Measurements from ENCODE around the gene ZSCAN20. TPM values are rescaled to one million over a fixed set of nuclear protein-coding genes. Genes with fewer than 3 reads are reported as not detected.

ZSCAN20 gene
- total RNA-seq, 1 experiment from 2014 or later = 3.8 TPM

DNA sequence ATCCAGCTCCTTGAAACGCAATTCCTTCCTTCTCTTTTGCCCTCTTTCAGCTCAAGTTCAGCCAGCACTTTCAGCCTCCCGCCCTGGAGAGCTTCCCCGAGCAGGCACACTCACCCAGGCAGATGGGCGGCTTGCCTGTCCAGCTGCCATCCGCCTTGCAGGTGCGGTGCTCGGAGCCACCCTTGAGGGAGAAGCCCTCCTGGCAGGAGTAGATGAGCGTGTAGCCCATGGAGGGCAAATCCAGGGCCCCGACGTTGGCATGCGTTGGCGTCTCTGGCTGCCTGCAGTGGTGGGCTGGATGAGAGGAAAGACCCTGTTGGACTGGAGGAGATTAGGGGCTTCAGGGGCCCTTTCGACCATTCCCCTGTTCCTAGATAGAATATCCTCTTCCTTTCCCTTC lies 60.5 kb downstream of the ZSCAN20 start:
- no peak for DNase-seq (ENCODE audit: low spot score)

GRCh38 chr1:33535334-33535733 lies 62.9 kb downstream of the ZSCAN20 start:
- no peak for DNase-seq (ENCODE audit: low spot score)

DNA sequence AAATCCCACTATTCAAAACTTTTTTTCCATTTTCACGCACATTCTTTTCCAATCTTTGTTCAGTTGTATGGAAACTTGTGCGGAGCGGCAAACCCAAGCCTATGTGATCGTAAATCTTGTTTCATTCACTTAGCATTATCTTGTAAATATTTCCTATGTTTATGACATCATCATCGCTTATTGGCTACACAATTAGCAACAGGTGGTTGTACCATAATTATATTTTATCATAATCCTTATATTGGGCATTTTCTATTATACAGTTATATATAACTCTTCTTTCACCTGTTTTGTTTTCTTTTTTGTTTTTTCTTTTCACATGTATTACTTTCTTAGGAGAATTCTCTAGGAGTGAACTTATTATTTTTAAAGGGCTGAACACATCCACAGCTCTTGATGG lies 65.4 kb downstream of the ZSCAN20 start:
- DNase-seq (ENCODE audit: low spot score) = no peak

DNA sequence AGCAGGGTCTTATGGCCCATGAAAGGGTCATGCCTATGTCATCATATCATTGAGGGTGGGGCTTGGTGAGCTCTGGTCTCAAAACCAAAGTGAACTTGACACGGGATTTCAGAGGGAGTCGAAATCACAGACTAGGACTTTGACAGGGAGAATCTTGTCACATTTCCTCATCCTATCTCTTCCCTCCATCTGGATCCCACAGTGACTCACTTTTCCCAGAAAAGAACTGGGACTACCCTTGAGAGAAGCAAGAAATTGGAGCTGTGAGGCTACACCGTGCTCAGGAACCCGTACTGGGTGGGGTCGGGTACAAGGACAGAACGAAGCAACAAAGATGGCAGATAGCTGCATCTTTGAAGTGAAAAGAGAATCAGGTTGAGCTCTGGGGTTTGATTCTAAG lies 69.5 kb downstream of the ZSCAN20 start:
- DNase-seq (ENCODE audit: low spot score) = no peak

Other genes with a start within 250 kb of the ZSCAN20 start
- 3.6 and 5.0 TPM in 2 replicates for gene ZNF362, start 216.2 kb upstream of the ZSCAN20 start, total RNA-seq (2014; rRNA removed; shearing (Covaris generic))
- gene A3GALT2, start 151.5 kb upstream of the ZSCAN20 start, total RNA-seq (2014; rRNA removed; shearing (Covaris generic)) = not detected in 2 replicates
- gene PHC2, start 41.5 kb upstream of the ZSCAN20 start, total RNA-seq (2014; rRNA removed; shearing (Covaris generic)) = 56.3 and 60.7 TPM in 2 replicates